DMS153 treated with DMSO at 0.1 percent for 48 hours (cell line): ENCODE data around the gene CCDC137.

Source experiments
- DNase-seq: peaks from one replicate; lab custom pipeline; 2025; ENCODE audit not compliant: unreplicated experiment; lab: John Stamatoyannopoulos, UW

CCDC137 gene

GRCh38 chr17:81682565-81683207 lies 16.1 kb downstream of the CCDC137 start:
- DNase-seq, result no peak

GRCh38 chr17:81683208-81683583 lies 16.7 kb downstream of the CCDC137 start:
- DNase-seq, result no peak

GRCh38 chr17:81683584-81684441 lies 17.3 kb downstream of the CCDC137 start, which contains the start of the genes ARL16 and HGS:
Gene ARL16 (minus strand): TSS chr17:81683797. CDS start chr17:81683753, 44 bp downstream.
Gene HGS (plus strand): TSS chr17:81684011. CDS start chr17:81684067, 56 bp downstream.
- DNase-seq, result peak; percentile 98

- no peak for DNase-seq
Observed at GRCh38 chr17:81684442-81684911, 17.9 kb downstream of the CCDC137 start.

GRCh38 chr17:81685108-81685507 lies 18.6 kb downstream of the CCDC137 start:
- no peak for DNase-seq

- no peak for DNase-seq
Observed at GRCh38 chr17:81686614-81687013, 20.1 kb downstream of the CCDC137 start.

- no peak for DNase-seq
Observed at GRCh38 chr17:81687770-81688541, 21.4 kb downstream of the CCDC137 start.

- DNase-seq, result no peak
Observed at GRCh38 chr17:81688616-81689015, 22.1 kb downstream of the CCDC137 start.

GRCh38 chr17:81690066-81690465 lies 23.5 kb downstream of the CCDC137 start:
- no peak for DNase-seq

- no peak for DNase-seq
Observed at GRCh38 chr17:81690549-81690948, 24.0 kb downstream of the CCDC137 start.

GRCh38 chr17:81691196-81691595 lies 24.7 kb downstream of the CCDC137 start:
- DNase-seq, result no peak

- no peak for DNase-seq
Observed at GRCh38 chr17:81691608-81692007, 25.1 kb downstream of the CCDC137 start.

GRCh38 chr17:81693509-81694210 lies 27.1 kb downstream of the CCDC137 start:
- DNase-seq, result no peak

GRCh38 chr17:81694810-81695209 lies 28.3 kb downstream of the CCDC137 start:
- DNase-seq, result no peak

GRCh38 chr17:81695211-81695610 lies 28.7 kb downstream of the CCDC137 start:
- no peak for DNase-seq

- DNase-seq, result no peak
Observed at GRCh38 chr17:81695801-81696200, 29.3 kb downstream of the CCDC137 start.

- DNase-seq, result no peak
Observed at GRCh38 chr17:81696218-81696941, 29.8 kb downstream of the CCDC137 start.

- no peak for DNase-seq
Observed at GRCh38 chr17:81697261-81698044, 30.9 kb downstream of the CCDC137 start.
